GM21737 (cell line): ENCODE results near the gene CCDC34.

ENCODE experiments used
- ATAC-seq: cut with Tn5 transposase; IDR thresholded peaks from one replicate; pipeline ENCODE4 v1.9.1; 2021; ENCODE audit warnings: mild to moderate bottlenecking, moderate library complexity; ENCODE audit not compliant: unreplicated experiment

Gene CCDC34

GRCh38 chr11:27362749-27363575, at the start of gene CCDC34:
Gene CCDC34, minus strand, starts transcription at chr11:27363215. Its CDS starts 21 bp downstream, at chr11:27363194.
- ATAC-seq = peak; percentile 100

GRCh38 chr11:27412192-27412691, 49.2 kb upstream of the CCDC34 start:
- no peak for ATAC-seq

- ATAC-seq = no peak
Observed at GRCh38 chr11:27411328-27411727, 48.3 kb upstream of the CCDC34 start.

- no peak for ATAC-seq
Observed at GRCh38 chr11:27410272-27410671, 47.3 kb upstream of the CCDC34 start.

- ATAC-seq = no peak
Observed at GRCh38 chr11:27409742-27410141, 46.7 kb upstream of the CCDC34 start.

- no peak for ATAC-seq
Observed at GRCh38 chr11:27409049-27409448, 46.0 kb upstream of the CCDC34 start.

- no peak for ATAC-seq
Observed at GRCh38 chr11:27408246-27408800, 45.3 kb upstream of the CCDC34 start.

GRCh38 chr11:27406498-27407354, 43.7 kb upstream of the CCDC34 start:
- no peak for ATAC-seq

GRCh38 chr11:27405134-27405533, 42.1 kb upstream of the CCDC34 start:
- no peak for ATAC-seq

- ATAC-seq = no peak
Observed at GRCh38 chr11:27404427-27404826, 41.4 kb upstream of the CCDC34 start.

GRCh38 chr11:27403195-27403594, 40.2 kb upstream of the CCDC34 start:
- no peak for ATAC-seq

GRCh38 chr11:27402450-27402849, 39.4 kb upstream of the CCDC34 start:
- ATAC-seq = no peak

GRCh38 chr11:27401833-27402316, 38.9 kb upstream of the CCDC34 start:
- ATAC-seq = no peak

GRCh38 chr11:27401280-27401832, 38.3 kb upstream of the CCDC34 start:
- ATAC-seq = no peak

GRCh38 chr11:27398400-27398770, 35.4 kb upstream of the CCDC34 start:
- no peak for ATAC-seq

- no peak for ATAC-seq
Observed at GRCh38 chr11:27397624-27398399, 34.8 kb upstream of the CCDC34 start.

GRCh38 chr11:27396259-27396839, 33.3 kb upstream of the CCDC34 start:
- ATAC-seq = no peak

- ATAC-seq = no peak
Observed at GRCh38 chr11:27395556-27396258, 32.7 kb upstream of the CCDC34 start.

GRCh38 chr11:27394781-27395228, 31.8 kb upstream of the CCDC34 start:
- no peak for ATAC-seq
